Tibial nerve (tissue), 4 donors: ENCODE data around the gene HS1BP3. TPM values are rescaled to one million over a fixed set of nuclear protein-coding genes. Genes with fewer than 3 reads are reported as not detected.

Experiments
- DNase-seq, 2 donors: peaks; one replicate each; pipeline ENCODE4 v3.0.0-alpha.2; 2019; ENCODE audit warnings: low spot score in 2 of 2
- H3K27ac ChIP-seq, 4 donors: fragments of 200-600 bp; sonication (generic) in 3 of 4; one replicate each; pipeline ENCODE4 v1.5.1; 2017 to 2019; ENCODE audit warnings: mild to moderate bottlenecking in 1 of 4
- H3K27me3 ChIP-seq, 2 donors: fragments of 200-600 bp; sonication (generic) in 1 of 2; one replicate each; pipeline versions ENCODE4 v1.5.1 to v1.6.0; 2017 to 2019
- H3K36me3 ChIP-seq, 3 donors: fragments of 200-600 bp; sonication (generic); one replicate each; pipeline ENCODE4 v1.5.1; 2018 to 2019
- H3K4me1 ChIP-seq, 4 donors: fragments of 200-600 bp; sonication (generic) in 3 of 4; one replicate each; pipeline ENCODE4 v1.5.1; 2017 to 2019
- H3K4me3 ChIP-seq, 4 donors: fragments of 200-600 bp; sonication (generic) in 3 of 4; one replicate each; pipeline ENCODE4 v1.5.1; 2017 to 2019; ENCODE audit warnings: mild to moderate bottlenecking in 1 of 4, moderate library complexity in 1 of 4
- H3K9me3 ChIP-seq, 4 donors: fragments of 200-600 bp; sonication (generic) in 3 of 4; one replicate each; pipeline ENCODE4 v1.5.1; 2017 to 2019
- EP300 ChIP-seq, 2 donors: sonication (generic); formaldehyde crosslinking; IDR thresholded peaks; one replicate each; pipeline ENCODE4 v1.6.1; 2017; ENCODE audit warnings: antibody characterized with exemption in 2 of 2, mild to moderate bottlenecking in 1 of 2
- POLR2A ChIP-seq, 2 donors: fragments of 450-650 bp; IDR thresholded peaks; one replicate each; pipeline ENCODE4 v1.6.1; 2017; ENCODE audit warnings: antibody characterized with exemption in 2 of 2, mild to moderate bottlenecking in 2 of 2, moderate library complexity in 2 of 2
- whole genome bisulfite sequencing, 2 donors: methylation state at CpG; one replicate each; pipeline ENCODE4 v1.1.5; 2018; 5-methylcytosine and 5-hydroxymethylcytosine counted together
- total RNA-seq, 4 donors: library from RNA; depleted of rRNA; stranded (reverse); fragments of >200 nt; gene quantifications; one replicate each; pipeline ENCODE4 v1.1.0, GENCODE V29; 2016
- TF ChIP-seq, protein P1 (sequence below), 5 experiments: fragments of 200-600 bp in 3 of 5; fragments of 450-650 bp in 2 of 5; sonication (generic) in 3 of 5; IDR thresholded peaks; one replicate each; pipeline ENCODE4 v1.5.1; 2016 to 2019; ENCODE audit warnings: antibody characterized with exemption in 5 of 5, mild to moderate bottlenecking in 3 of 5, moderate library complexity in 2 of 5

HS1BP3 gene
- total RNA-seq, 4 donors from 2014 or later, result 24.5 to 45.9 (median 33.8) TPM

DNA sequence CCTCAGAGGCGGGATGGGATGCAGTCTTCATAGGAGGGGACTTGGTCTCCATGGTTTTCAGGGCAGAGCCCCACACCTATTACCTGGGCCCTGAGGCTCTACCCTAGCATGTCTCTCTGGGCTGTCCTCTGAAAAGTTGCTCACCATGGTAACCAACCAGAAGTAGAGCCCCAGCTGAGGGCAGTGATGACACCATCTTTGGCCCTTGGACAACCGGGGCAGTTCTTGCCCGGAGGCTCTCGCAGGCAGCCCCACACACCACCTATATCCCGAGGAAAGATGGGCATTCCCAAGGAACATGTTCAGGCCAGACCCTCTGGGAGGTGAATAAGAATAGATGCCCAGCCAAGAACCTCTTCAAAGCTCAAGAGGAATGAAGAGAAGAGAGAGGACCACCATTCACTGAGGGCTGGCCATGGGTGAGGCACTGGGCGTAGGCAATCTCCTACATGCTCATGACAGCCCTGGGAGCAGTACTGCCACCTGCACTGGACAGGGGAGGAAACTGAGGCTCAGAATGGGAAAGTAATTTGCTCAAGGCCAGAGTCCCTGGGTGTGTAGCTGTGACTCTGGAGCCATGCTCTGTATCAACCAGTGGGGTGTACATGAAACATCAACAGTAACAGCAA, 72.5 kb downstream of the HS1BP3 start:
- WGBS, 2 donors, result 56 to 81% methylated on average over 4 to 6 of the region's 6 CpGs
- no peak for DNase-seq
- Histone ChIP-seq H3K4me1 (peaks cover 0 to 72% (median 35%) of the 10 kb centered on the region in 4 donors), H3K9me3 (peaks cover 0 to 6% (median 0%) of the 10 kb centered on the region in 4 donors), H3K27ac (peak overlapping the region; percentile 54 to 90 (median 82)), H3K4me3 (no peak overlapping the region), H3K27me3 (no peaks in the 10 kb centered on the region), H3K36me3 (no peaks in the 10 kb centered on the region)
- TF ChIP-seq, protein P1, sequence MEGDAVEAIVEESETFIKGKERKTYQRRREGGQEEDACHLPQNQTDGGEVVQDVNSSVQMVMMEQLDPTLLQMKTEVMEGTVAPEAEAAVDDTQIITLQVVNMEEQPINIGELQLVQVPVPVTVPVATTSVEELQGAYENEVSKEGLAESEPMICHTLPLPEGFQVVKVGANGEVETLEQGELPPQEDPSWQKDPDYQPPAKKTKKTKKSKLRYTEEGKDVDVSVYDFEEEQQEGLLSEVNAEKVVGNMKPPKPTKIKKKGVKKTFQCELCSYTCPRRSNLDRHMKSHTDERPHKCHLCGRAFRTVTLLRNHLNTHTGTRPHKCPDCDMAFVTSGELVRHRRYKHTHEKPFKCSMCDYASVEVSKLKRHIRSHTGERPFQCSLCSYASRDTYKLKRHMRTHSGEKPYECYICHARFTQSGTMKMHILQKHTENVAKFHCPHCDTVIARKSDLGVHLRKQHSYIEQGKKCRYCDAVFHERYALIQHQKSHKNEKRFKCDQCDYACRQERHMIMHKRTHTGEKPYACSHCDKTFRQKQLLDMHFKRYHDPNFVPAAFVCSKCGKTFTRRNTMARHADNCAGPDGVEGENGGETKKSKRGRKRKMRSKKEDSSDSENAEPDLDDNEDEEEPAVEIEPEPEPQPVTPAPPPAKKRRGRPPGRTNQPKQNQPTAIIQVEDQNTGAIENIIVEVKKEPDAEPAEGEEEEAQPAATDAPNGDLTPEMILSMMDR (IDR thresholded peaks at IDR 0.05), result no peak
- no peak for TF ChIP-seq POLR2A (IDR thresholded peaks at IDR 0.05)
- no peak for TF ChIP-seq EP300 (IDR thresholded peaks at IDR 0.05)

DNA sequence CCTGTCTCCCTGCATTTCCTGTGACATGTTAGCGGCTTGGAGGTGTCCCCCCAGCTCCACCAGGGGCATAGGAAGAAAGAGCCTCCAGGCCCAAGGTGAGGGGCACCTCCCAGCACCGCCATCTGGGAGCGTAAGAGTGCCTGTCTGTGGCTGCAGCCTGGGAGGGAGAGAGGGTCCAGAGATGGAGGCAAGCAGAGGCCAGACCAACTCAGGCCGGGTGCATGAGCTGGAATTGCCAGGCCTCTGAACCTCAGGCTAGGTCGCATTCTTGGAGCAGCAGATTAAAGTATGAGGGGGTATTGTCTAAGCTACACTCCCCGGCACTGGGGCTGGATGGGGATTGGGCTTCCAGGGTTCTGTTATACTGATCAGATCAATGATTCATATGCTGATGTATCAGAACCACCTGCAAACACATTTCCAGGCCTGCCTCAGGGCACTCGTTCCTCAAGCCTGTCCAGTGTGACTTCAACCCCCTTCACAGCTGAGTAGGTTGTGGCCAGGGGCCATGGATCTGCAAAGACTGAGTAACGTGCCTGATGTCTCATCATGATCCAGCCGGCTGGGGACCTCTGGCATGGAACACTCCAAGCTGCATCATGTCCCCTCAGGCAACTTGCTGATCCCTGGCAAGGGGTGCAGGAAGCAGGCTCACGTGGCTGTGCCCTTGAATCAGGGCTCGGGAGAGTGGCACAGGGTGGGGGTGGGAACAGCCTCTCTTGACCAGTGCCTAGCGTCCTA, 73.2 kb downstream of the HS1BP3 start:
- Histone ChIP-seq H3K27me3 (no peaks in the 10 kb centered on the region), H3K27ac (peak overlapping the region in 2 of 4 donors; percentile 87 to 90), H3K9me3 (peaks cover 0 to 6% (median 0%) of the 10 kb centered on the region in 4 donors), H3K36me3 (no peaks in the 10 kb centered on the region), H3K4me3 (no peak overlapping the region), H3K4me1 (peaks cover 0 to 75% (median 40%) of the 10 kb centered on the region in 4 donors)
- WGBS, 2 donors, result 66 to 71% methylated on average over 9 to 12 of the region's 12 CpGs
- TF ChIP-seq POLR2A (IDR thresholded peaks at IDR 0.05) (no peak), EP300 (IDR thresholded peaks at IDR 0.05) (no peak)
- TF ChIP-seq, protein P1 (IDR thresholded peaks at IDR 0.05), result no peak
- no peak for DNase-seq

DNA sequence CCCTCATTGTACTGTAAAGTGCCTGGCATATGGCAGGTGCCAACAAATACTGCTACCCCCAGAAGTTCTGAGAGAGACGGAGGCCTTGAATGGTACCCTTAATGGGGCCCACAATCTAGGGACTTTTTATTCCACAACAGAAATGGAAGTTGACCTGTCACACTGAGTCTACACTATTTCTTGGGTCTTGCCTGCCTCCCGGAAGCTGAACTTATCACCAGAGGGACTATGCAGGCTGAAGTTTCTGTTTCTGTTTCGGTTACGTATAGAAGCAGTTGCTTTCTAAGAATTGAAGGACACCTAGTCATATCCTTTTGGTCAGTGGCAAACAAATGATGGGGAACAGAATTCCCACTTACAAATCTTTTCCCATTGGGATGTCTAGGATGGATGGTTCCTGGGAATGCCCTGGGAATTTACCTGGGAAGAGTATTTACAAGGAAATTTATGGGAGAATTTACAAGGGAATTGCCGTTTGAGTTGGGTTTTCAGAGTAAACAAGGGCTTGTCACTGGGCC, 74.2 kb downstream of the HS1BP3 start:
- H3K4me1 ChIP-seq, result peaks cover 0 to 81% (median 46%) of the 10 kb centered on the region in 4 donors
- H3K27ac ChIP-seq, result peak overlapping the region in 3 of 4 donors; percentile 5 to 43 (median 32)
- DNase-seq, result no peak
- H3K4me3 ChIP-seq, result no peak overlapping the region
- no peaks in the 10 kb centered on the region for H3K27me3 ChIP-seq
- peaks cover 0 to 4% (median 0%) of the 10 kb centered on the region in 4 donors for H3K9me3 ChIP-seq
- 74% methylated on average over 5 of the region's 5 CpGs for WGBS, 2 donors
- H3K36me3 ChIP-seq, result no peaks in the 10 kb centered on the region
- TF ChIP-seq, protein P1 (IDR thresholded peaks at IDR 0.05), result no peak
- TF ChIP-seq POLR2A (IDR thresholded peaks at IDR 0.05) (no peak), EP300 (IDR thresholded peaks at IDR 0.05) (no peak)

DNA sequence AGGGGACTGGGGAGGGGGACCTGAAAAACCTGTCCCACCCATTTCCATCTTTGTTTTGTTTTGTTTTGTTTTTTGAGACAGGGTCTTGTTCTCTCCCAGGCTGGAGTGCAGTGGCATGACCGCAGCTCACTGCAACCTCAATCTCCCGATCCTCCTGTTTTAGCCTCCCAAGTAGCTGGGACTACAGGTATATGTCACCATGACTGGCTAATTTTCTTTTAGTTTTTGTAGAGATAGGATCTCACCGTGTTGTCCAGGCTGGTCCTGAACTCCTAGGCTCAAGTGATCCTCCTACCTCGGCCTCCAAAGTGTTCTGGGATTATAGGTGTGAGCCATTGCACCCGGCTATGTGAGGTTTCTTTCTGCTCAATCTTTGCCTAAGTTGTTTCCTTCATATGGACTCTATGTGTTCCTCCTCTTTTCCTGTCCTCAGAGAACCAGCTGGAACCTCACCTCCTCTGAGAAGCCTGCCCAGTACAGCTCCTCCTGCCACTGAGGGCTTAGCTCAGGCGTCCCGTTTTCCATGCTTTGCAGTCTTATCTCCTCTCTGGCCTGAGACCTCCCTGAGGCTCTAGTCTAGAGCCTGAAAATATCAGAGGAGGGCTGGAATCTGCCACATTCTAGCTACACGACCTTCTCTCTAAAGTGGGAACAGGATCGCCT, 74.8 kb downstream of the HS1BP3 start:
- H3K27ac ChIP-seq, result peak overlapping the region in 3 of 4 donors; percentile 5 to 32 (median 29)

More for the DNA sequence above, 74.8 kb downstream of the HS1BP3 start:
- peaks cover 0 to 87% (median 49%) of the 10 kb centered on the region in 4 donors for H3K4me1 ChIP-seq
- TF ChIP-seq POLR2A (IDR thresholded peaks at IDR 0.05) (no peak), EP300 (IDR thresholded peaks at IDR 0.05) (no peak)
- TF ChIP-seq, protein P1 (IDR thresholded peaks at IDR 0.05), result no peak
- no peaks in the 10 kb centered on the region for H3K36me3 ChIP-seq
- no peaks in the 10 kb centered on the region for H3K27me3 ChIP-seq
- no peak overlapping the region for H3K4me3 ChIP-seq
- 85 to 92% methylated on average over 9 of the region's 9 CpGs for WGBS, 2 donors
- DNase-seq, result no peak
- no peaks in the 10 kb centered on the region for H3K9me3 ChIP-seq
